IPS-NIHi7 (cell line): Measurements from ENCODE around the gene KLRF1.

Experiments used
- DNase-seq: peaks from one replicate; pipeline ENCODE4 v3.0.0; 2012; ENCODE audit warnings: mixed read lengths; ENCODE audit errors: extremely low spot score

The KLRF1 gene

DNA sequence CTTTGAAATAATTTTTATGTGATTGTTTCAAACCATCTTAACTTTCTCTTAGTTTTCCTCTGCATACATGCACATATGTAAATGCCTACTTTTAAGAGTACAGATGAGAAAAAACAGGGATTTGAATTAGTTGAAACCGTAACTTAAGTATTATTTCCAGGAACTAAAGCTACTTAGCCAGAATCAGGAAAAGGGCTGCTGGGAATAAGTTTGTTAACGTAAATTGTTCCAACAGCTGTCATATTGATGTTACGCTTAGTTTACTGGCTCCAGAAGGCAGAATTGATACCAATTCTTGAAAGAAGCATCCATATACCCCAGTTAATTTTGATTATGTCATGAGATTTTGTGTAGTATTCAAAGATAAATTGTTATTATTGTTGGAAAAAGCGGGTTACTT is 17.9 kb upstream of the KLRF1 start:
- DNase-seq, result no peak

DNA sequence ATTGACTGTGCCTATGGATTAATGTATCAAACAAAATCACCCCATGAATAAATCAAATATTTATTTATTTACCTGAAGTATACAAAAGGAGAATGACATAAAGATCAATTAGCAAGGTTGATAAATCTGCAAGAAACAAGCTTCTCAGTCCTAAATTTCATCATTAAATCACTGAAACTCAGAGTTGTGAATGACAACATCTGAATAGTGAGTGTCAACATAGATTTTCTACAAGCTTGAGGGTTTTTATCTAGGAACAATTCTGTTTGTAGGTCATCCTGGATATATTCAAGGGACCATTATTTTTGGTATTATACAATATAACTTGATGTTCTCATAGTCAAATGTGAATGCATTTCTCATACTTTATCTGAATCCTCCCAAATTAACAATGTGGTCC is 17.4 kb upstream of the KLRF1 start:
- DNase-seq, result no peak

DNA sequence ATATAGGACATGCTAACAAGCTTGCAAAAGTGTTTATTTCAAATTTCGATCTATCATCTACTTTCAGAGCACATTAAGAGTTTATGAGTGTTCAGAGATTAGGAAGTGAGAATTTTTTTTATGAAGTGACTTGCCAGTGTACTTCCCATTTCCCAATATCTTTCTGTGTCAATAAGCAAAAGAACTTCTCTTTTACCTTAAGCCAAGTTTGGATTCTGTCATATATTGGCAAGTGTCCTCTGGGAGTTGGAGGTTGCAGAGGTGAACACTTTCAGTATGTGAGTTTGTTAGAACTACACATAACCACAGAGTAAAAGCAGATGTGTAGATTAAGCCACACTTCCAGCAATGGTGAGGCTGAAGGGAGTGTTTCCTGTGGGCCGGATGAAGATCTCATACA is 16.6 kb upstream of the KLRF1 start:
- DNase-seq, result no peak

DNA sequence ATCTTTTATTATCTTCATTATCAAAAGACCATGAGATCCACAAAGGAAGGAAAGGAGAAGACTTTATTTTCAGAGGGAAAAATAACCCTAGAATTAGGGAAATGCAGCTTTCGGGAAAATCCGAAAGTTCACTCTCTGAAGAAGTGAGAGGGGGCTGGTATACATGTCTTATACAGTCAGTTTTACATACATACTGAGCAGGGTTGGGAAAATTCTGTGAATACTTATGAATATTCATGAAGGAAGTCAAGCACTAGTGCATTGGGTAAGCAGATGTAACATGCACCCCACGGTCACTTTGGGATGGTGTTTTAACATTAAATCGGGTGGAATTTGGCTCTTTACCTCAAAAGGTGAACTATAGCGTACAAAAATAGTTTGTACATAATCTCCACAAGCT is 15.7 kb upstream of the KLRF1 start:
- DNase-seq, result no peak

DNA sequence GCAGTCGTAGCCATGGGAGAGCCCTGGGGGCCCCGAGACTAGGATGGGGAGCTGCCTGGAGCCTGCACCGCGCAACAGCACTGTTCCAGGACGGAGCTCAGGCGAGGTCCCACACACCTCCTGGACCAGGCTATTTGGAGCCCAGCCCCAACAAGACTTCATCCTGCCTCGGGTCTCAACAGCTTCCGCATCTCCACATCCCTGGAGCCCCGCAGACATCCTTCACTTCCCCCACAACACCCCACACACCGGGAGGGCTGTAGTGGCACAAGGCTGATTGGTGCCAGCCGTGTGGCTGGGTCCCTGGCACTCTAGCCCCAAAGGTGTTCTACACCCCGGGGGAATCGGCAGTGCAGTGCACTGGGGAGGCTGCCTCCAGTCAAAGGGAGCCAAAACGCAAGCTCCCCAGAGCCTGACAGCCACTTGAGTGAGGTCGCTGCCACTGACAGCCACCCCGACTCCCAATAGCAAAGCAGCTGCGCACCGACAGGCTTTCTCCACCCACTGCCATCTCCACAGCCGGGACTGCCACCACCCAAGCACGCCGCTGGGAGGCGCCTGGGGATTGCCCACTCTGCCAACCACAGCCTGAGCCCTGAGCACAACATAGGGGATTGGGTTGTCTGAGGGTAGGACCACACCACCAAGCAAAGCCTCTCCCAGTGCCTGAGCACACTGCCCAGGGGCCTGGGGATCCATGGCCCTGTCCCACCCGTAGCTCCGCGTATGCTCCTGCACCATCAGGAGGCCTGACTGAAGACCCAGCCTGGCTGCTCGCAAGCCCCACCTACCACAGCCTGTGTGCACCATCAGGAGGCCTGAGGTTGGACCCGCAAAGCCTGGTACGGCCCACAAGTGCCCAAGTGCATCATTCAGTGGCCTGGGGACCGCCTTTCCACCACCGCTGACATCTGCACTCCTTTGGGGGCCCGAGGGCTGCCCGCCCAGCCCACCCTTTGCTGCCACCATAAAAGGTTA is 13.2 kb upstream of the KLRF1 start:
- peak; percentile 94 for DNase-seq

DNA sequence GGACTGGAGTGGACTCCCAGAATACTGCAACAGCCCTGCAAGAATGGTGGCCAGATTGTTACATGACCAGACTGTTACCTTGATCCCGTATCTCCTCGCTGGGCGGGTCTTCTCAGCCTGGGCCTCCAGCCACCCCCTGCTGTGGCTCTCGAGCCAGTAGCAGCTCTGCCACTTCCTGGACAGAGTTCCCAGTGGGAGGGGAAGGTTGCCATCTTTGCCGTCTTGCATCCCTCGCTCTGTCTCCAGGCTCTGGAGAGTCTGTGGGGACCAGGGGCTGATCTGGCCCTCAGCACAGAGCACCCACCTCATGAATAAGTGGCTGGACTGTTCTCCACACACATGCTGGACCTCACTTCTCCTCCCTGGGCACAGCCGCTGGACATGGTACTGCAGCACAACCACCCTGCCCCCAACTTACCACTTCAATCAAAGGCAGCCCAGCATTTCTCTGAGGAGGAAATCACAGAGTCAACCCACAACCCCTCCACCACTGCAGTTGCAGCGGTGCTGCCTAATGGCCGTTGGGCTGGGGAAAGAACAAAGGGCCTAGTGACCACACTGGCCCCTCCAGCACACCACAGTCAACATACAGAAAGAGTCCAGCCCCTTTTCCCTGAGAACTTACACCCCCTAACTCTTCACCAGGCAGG is 6.9 kb upstream of the KLRF1 start:
- no peak for DNase-seq

DNA sequence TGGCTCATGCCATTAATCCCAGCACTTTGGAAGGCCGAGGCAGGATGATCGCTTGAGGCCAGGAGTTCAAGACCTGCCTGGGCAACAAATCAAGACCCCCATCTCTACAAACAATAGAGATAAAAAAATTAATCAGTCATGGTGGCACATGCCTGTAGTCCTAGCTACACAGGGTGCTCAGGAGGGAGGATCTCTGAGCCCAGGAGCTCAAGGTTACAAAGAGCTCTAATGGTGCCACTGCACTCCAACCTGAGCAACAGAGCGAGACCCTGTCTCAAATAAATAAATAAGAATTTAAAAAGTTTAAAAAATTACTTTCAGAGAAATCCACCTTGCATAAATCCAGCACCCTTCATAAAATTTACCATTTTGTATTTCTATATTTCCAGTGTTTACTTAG is 2.2 kb downstream of the KLRF1 start:
- DNase-seq, result no peak

DNA sequence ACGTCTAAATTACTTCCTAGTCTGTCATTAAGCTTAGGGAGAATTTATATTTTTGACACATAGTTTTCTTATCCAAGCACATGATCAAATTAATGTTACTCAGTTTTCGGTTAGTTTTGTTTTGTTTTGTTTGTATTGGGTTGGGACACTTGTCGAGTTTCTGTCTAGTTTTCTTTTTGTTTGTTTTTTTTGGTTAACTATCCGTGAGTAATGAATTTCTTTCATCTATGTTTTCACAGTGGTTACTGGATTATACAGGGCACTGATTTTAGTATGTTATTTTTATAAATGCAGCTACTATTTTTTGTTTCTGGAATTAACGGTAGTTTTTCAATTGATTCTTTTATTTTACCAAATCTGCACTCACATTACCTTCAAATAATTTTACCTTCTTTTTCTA is 2.7 kb downstream of the KLRF1 start:
- DNase-seq, result no peak

DNA sequence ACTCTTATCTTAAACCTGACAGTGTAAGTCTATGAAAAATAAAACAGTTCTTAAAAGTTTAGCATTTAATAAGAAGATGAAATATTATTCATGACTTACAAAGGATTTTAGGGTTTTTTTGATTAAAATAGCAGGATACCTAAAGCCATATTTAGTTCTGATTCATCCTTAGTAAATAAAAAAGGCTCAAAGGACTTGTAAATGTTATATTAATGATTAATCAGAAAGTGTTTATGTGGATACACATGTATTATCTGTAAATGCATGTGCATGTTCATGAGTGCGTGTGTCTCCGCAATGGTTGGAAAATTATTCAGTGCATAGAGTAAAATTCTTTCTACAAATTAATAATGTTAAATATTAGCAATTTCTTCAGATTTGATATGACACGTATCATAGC is 4.4 kb downstream of the KLRF1 start:
- no peak for DNase-seq

DNA sequence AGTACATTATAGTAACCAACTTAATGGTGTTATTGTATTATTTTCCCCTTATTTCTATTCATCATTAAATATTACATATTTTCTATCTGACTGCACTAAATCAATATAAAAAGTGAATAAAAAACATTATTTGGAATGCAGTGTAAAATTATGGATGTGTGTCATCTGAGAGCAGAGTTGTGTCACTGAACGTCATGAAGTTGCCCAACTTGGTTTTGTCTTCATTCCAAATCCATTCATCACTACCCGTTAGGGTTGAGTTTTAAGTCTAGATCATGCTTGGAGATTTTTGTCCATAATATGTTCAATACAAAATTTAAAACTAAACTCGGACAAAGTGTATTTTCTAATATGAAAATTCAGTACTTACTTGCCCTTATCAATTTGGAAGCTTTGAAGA is 16.1 kb downstream of the KLRF1 start:
- DNase-seq, result no peak

DNA sequence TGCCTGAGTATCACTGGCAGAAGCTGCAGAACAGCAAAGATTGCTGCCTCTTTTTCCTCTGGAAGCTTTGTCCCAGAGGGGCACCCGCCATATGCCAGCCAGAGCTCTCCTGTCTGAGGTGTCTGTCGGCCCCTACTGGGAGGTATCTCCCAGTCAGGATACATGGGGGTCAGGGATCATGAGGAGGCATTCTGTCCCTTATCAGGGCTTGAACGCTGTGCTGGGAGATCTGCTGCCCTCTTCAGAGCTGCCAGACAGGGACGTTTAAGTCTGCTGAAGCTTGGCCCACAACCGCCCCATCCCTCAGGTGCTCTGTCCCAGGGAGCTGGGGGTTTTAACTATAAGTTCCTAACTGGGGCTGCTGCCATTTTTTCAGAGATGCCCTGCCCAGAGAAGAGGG is 21.6 kb downstream of the KLRF1 start:
- no peak for DNase-seq

DNA sequence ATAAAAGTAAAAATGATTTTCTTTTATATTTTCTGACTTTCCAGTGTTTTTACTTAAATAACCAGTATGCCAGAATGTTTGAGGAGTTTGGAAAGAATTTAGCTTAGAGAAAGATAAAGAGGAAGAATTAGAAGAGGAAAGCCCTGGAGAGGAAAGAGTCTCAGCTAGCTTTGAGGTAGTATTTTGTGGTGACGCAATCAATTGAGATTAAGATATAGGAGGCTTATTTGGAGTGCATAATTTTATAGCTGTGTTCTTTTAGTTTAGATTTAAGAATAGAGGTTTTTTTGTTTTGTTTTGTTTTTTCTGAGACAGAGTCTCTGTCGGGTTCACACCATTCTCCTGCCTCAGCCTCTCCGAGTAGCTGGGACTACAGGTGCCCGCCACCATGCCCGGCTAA is 23.8 kb downstream of the KLRF1 start:
- DNase-seq, result no peak

DNA sequence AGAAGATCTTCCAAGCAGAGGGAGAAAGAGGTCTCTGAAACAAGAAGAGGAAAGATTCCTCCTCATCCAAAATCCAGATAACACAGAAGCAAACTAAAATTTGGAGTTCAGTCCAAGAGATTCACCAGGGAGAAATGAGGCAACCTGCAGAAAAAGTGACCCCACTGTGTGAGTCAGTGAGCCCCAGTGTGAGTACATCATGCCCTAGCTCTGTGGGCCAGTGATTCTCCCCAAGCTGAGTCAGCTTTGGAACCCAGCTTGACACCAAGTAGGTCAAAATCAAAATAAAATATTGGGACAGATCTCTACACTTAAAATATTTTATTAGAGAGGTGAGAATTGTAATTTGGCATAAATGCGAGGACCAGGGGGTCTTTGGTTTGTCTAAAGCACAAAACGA is 24.6 kb downstream of the KLRF1 start:
- DNase-seq, result no peak

DNA sequence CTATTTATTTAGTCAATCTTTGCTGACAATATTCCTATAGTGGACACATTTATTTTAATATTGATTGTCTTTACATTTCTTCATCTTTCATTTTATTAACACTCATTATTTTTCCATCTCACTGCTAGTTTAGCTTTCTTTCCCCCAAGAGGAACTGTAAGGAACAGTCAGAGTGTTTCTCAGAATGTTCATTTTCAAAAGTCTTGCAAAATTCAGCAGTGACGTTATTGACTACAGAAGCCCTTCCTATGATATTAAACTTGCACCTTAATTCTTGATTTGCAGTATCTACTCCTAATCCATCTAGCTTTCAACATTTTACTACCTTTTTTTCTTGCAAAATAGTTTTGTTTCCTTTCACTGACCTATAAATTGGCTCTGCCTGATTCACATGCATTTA is 28.9 kb downstream of the KLRF1 start:
- DNase-seq, result no peak

DNA sequence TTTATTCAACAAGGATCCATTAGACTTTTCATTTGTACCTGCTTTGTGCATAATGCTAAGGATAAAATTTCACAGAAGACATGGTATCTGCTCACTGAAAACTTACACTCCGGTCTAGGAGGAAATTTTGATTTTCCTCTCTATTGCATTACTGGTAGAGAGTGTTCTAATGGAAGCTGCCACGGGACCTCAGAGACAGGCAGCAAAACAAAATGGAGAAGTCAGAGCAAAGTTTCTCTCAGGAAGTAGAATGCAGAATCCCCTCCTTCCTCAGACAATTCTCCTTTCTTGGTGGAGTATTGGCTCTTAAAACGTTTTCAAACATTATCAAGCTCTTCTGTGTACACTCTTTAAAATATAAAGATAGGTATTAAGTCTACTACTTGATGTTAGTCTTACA is 29.6 kb downstream of the KLRF1 start:
- DNase-seq, result no peak

DNA sequence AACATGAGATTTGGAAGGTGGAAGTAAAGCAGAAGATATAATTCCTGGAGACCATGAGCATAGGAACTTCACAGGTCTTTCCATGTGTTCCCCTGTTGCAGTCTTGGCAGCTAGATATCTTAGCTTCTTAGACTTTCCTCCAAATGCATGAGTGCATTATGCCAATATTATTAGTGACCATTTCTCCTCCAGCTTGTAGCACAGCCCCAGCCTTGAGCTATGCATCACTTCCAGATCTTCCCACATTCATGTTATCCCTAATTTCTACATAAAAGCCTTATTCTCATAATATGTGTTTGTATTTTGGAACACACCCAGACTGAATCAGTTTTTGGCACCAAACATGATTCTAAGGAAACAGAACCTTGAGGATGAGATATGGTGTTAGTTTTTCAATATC is 30.9 kb downstream of the KLRF1 start:
- DNase-seq, result no peak

DNA sequence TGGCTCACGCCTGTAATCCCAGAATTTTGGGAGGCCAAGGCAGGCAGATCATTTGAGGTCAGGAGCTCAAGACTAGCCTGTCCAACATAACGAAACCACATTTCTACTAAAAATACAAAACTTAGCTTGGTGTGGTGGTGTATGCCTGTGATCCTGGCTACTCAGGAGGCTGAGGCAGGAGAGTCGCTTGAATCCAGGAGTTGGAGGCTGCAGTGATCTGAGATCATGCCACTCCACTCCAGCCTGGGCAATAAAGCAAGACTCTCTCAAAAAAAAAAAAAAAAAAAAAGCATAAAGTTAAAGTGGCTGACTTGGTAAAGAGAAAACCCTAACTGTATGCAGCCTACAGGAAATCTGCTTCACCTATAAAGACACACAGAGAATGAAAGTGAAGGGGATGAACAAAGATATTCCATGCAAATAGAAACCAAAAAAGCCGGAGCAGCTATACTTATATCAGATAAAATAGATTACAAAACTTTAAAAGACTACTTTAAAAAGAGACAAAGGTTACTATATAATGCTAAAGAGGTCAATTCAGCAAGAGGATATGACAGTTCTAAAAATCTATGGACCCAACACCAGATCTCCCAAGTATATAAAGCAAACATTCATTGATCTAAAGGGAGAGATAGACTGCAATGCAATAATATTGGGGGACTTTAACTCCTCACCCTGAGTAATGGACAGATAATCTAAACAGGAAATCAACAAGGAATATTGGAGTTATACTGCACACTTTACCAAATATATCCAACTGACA is 37.8 kb downstream of the KLRF1 start:
- no peak for DNase-seq

DNA sequence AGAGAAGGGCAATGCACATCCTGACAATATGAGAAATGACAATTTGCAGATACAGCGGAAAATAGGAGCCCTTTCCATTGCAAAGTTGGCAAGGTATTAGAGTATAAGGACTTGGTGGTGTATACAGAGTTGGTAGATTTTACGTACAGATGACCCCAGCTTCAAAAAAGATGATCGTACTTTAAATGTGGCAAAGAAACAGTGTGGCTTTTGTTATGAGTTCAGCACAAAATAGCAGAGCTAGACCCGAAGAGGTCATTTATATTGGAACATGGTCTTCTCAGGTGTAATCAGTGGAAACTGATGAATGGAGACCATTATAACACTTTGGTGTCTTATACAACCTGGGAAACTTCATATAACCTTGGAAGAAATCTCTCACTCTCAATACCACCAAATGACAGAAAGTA is 39.6 kb downstream of the KLRF1 start:
- DNase-seq, result no peak

DNA sequence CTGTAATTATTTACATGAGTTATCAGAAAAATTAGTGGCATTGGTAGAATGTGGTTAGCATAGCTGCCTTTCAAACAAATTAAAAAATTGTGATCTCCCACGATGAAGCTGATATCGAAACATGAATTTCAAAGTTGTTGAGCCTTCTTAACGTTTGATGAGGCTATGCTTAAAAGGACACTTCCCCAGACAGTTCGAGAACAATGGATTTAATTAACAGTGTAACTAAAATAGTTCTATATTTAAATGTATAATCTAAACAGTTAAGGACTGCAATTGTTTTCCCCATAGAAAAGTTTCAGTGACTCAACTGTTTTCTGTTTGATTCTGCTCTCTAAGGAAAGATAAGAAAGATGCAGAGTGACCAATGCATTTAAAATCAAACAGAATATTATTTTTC is 40.2 kb downstream of the KLRF1 start:
- no peak for DNase-seq

DNA sequence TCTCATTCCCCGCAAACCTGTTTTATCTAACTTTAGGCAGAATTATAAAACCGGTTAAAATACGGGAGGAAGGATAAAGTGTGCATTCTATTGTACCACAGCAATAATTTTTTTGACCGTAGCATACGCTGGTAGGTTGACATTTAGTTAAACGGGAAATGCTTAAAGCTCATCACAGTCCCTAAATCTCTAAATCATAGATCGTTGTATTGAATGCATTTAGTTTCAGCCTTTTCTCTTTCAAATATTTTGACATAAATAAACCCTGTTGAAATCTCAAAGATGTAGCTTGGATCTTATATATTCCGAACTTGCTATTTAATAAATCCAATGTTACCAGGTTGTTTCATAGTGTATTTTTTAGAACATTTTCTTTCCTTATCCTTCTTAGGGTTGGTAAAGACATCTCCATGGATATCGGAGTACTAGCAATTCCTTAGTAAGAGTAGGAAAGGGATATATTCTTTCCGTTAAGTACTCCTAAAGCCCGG is 41.1 kb downstream of the KLRF1 start:
- no peak for DNase-seq

DNA sequence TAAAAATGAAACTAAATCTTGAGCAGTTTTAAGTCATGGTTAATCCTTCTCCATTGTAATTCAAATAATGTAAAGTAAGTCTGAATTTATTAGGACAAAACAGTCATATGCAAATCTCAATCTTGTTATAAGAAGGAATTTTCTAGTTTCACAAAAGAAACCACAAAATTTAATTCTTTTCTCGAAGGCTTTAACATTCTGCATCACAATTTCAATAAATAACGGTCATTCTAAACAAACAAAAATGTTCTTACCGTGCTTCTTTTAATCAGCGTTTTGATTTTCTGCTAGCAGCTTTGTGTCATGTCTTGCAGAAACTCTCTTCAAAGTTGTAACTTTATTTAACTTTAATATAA is 41.6 kb downstream of the KLRF1 start:
- DNase-seq, result no peak

DNA sequence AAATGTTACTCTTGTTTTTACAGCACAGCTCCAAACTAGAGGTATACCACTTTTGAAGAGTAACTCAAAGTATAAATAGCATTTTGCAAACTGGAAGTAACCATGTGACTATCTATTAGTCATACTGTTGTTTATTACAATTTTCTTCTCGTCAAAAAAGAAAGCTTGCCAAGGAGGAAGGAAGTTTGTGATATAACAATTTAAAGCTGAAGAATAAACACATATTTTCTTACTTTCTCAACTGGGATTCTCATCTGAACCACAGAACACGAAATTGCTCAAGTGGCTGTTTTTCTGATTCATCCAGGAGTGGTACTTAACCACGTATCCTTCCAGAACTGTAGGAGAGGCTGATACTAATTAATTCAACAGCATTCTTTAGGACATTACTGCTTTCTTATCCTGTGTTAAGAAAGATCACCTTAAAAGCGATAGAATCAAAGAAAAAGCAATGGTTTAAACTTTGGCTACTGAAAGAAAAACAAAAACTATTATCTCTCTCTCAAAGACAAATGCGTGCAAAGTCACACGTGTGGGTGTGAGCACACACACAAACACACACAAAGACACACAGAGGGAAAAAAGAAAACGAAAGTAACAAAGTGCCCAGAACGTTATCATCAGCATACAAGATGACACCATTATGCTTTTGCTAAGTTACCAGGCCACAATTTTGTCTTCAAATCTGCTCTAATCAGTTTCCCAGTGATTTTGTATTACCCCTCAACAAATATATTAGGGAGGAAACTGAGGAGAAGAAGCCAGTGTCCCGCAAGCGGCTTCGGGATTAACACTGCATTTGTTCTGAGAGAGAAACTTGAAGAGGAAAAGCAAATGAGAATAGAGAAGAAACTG is 42.3 kb downstream of the KLRF1 start, which contains the start of gene CLEC2B:
Gene CLEC2B, minus strand, starts transcription at position 48 of the 855 bp plus-strand sequence.
- no peak for DNase-seq
